IMR-90 (cell line): Measurements from ENCODE around the gene HDAC9. TPM values are rescaled to one million over a fixed set of nuclear protein-coding genes. Genes with fewer than 3 reads are reported as not detected.

Experiments used
- ATAC-seq: fragments of 200-7000 bp; cut with Tn5 transposase; 2 replicates; pipeline ENCODE4 v1.9.1; 2020; ENCODE audit warnings: low read depth, mild to moderate bottlenecking, moderate library complexity
- BruUV-seq: library from RNA; stranded (reverse); fragments of 400-500 nt; replicated peaks from 2 replicates; lab custom pipeline; 2021; lab: Mats Ljungman, UMichigan
- CTCF ChIA-PET: fragments of 300-600 bp; formaldehyde crosslinking; extraction: SDS; loops from one replicate; lab custom pipeline; 2021; ENCODE audit warnings: antibody characterized with exemption; lab: Yijun Ruan, JAX
- POLR2A ChIA-PET: fragments of 300-600 bp; sonication (Branson Sonifier 250); formaldehyde crosslinking; loops from one replicate; lab custom pipeline; 2022; ENCODE audit warnings: antibody characterized with exemption; ENCODE audit not compliant: unreplicated experiment; lab: Charles Lee
- DNase-seq: peaks from one replicate; pipeline ENCODE4 v3.0.0; 2013
- H2AFZ ChIP-seq: replicated peaks from 2 replicates; pipeline ENCODE3; 2013; ENCODE audit warnings: low read length, mild to moderate bottlenecking; ENCODE audit not compliant: poor library complexity
- H2AK5ac ChIP-seq: 2 replicates; pipeline ENCODE4 v1.6.1; 2013; ENCODE audit warnings: low read depth, low read length, inconsistent platforms
- H2AK9ac ChIP-seq: replicated peaks from 2 replicates; pipeline ENCODE3; 2013; ENCODE audit warnings: mild to moderate bottlenecking, low read depth, low read length, moderate library complexity; ENCODE audit not compliant: poor library complexity
- H2BK120ac ChIP-seq: 2 replicates; pipeline ENCODE4 v1.6.1; 2013; ENCODE audit warnings: low read depth, low read length, inconsistent platforms
- H2BK15ac ChIP-seq: 3 replicates; pipeline ENCODE4 v1.6.1; 2013; ENCODE audit warnings: low read depth, low read length, inconsistent platforms
- H2BK20ac ChIP-seq: 2 replicates; pipeline ENCODE4 v1.6.1; 2013; ENCODE audit warnings: low read depth, mild to moderate bottlenecking, inconsistent platforms, low read length, moderate library complexity
- H2BK5ac ChIP-seq: 2 replicates; pipeline ENCODE4 v1.6.1; 2013; ENCODE audit warnings: mild to moderate bottlenecking, low read depth, low read length, inconsistent platforms; ENCODE audit not compliant: poor library complexity, severe bottlenecking
- H3K14ac ChIP-seq: replicated peaks from 2 replicates; pipeline ENCODE4 v1.6.1; 2013; ENCODE audit warnings: low read depth, low read length, inconsistent platforms
- H3K18ac ChIP-seq: 2 replicates; pipeline ENCODE4 v1.6.1; 2013; ENCODE audit warnings: low read depth, low read length, control low read depth
- H3K23ac ChIP-seq: 2 replicates; pipeline ENCODE4 v1.6.1; 2013; ENCODE audit warnings: low read depth, low read length, inconsistent platforms
- H3K27ac ChIP-seq: 2 replicates; pipeline ENCODE4 v1.5.1; 2013; ENCODE audit warnings: mild to moderate bottlenecking, control low read depth, low read length; ENCODE audit not compliant: insufficient read depth
- H3K27me3 ChIP-seq: 2 replicates; pipeline ENCODE4 v1.6.1; 2013; ENCODE audit warnings: low read length; ENCODE audit not compliant: control insufficient read depth, insufficient read depth
- H3K36me3 ChIP-seq: 2 replicates; pipeline ENCODE4 v1.6.1; 2013; ENCODE audit warnings: low read length, mixed read lengths; ENCODE audit not compliant: control insufficient read depth, insufficient read depth
- H3K4ac ChIP-seq: 2 replicates; pipeline ENCODE4 v1.6.1; 2013; ENCODE audit warnings: low read depth, low read length, inconsistent platforms
- H3K4me1 ChIP-seq: 2 replicates; pipeline ENCODE4 v1.6.1; 2013; ENCODE audit warnings: low read length, mixed read lengths; ENCODE audit not compliant: control insufficient read depth, insufficient read depth
- H3K4me2 ChIP-seq: 2 replicates; pipeline ENCODE4 v1.6.1; 2013; ENCODE audit warnings: low read depth, mild to moderate bottlenecking, control low read depth, low read length, moderate library complexity
- H3K4me3 ChIP-seq: 2 replicates; pipeline ENCODE4 v1.5.1; 2013; ENCODE audit warnings: low read depth, mild to moderate bottlenecking, control low read depth, low read length, moderate library complexity; ENCODE audit not compliant: insufficient read depth
- H3K56ac ChIP-seq: 2 replicates; pipeline ENCODE4 v1.6.1; 2013; ENCODE audit warnings: low read length, inconsistent platforms; ENCODE audit not compliant: insufficient read depth; ENCODE audit errors: extremely low read depth
- H3K79me1 ChIP-seq, 2 experiments: 2 replicates each; pipeline ENCODE4 v1.6.1; 2013; ENCODE audit warnings: low read length in 2 of 2, inconsistent platforms in 1 of 2, low read depth in 1 of 2
- H3K9ac ChIP-seq: 2 replicates; pipeline ENCODE4 v1.6.1; 2013; ENCODE audit warnings: low read depth, low read length, control low read depth
- H3K9me1 ChIP-seq: 2 replicates; pipeline ENCODE4 v1.6.1; 2013; ENCODE audit warnings: low read length, inconsistent platforms; ENCODE audit not compliant: insufficient read depth
- H3K9me3 ChIP-seq: 2 replicates; pipeline ENCODE4 v1.6.1; 2013; ENCODE audit warnings: low read length; ENCODE audit not compliant: control insufficient read depth, insufficient read depth
- H4K20me1 ChIP-seq: 2 replicates; pipeline ENCODE4 v1.6.1; 2013; ENCODE audit warnings: low read length, inconsistent platforms; ENCODE audit not compliant: insufficient read depth
- H4K5ac ChIP-seq: 2 replicates; pipeline ENCODE4 v1.6.1; 2013; ENCODE audit warnings: mild to moderate bottlenecking, low read depth, low read length, control low read depth
- H4K8ac ChIP-seq, 2 experiments: 2 replicates each; pipeline ENCODE4 v1.6.1; 2013; ENCODE audit warnings: low read depth in 2 of 2, low read length in 2 of 2, control low read depth in 1 of 2, inconsistent platforms in 1 of 2
- H4K91ac ChIP-seq: 2 replicates; pipeline ENCODE4 v1.6.1; 2013; ENCODE audit warnings: low read depth, low read length, inconsistent platforms; ENCODE audit not compliant: insufficient read depth
- MAFK ChIP-seq: IDR thresholded peaks from 2 replicates; pipeline ENCODE4 v1.6.1; 2012; ENCODE audit warnings: low read depth, low read length, improper control_type of control experiment
- POLR2A ChIP-seq: IDR thresholded peaks from 2 replicates; pipeline ENCODE4 v1.6.1; 2012; ENCODE audit warnings: mild to moderate bottlenecking, low read depth, low read length
- RAD21 ChIP-seq: IDR thresholded peaks from 2 replicates; pipeline ENCODE4 v1.6.1; 2012; ENCODE audit warnings: low read length, improper control_type of control experiment
- SMC3 ChIP-seq: fragments of 150-350 bp; IDR thresholded peaks from 2 replicates; pipeline ENCODE4 v1.6.1; 2016; ENCODE audit warnings: low read depth, mild to moderate bottlenecking, antibody characterized with exemption, low read length, moderate library complexity
- USF2 ChIP-seq: fragments of 150-350 bp; IDR thresholded peaks from 2 replicates; pipeline ENCODE4 v1.6.1; 2017; ENCODE audit warnings: mild to moderate bottlenecking, antibody characterized with exemption, low read length, low read depth
- WGBS, 2 experiments: methylation state at CpG; one replicate each; pipeline versions ENCODE4 v1.1.5 to v1.1.7; 2013; ENCODE audit warnings: missing lambda C conversion rate in 2 of 2; ENCODE audit not compliant: insufficient read length in 1 of 2; ENCODE audit errors: extremely low coverage in 2 of 2; 5-methylcytosine and 5-hydroxymethylcytosine counted together
- dilution Hi-C: fragments of 300-500 bp; cut with HindIII; formaldehyde crosslinking; loops from one replicate; pipeline ENCODE4 v1.14.3; 2018; ENCODE audit warnings: low sequenced_read_pairs; ENCODE audit not compliant: unreplicated experiment
- in situ Hi-C: fragments of 300-500 bp; cut with MboI; formaldehyde crosslinking; loops from 3 replicates; pipeline ENCODE4 v1.14.3; 2019; ENCODE audit warnings: low sequenced_read_pairs, inconsistent platforms, mixed read lengths
- intact Hi-C: fragments of 100-400 bp; cut with micrococcal nuclease; formaldehyde crosslinking; loops from 2 replicates; pipeline ENCODE4 v1.10.0; 2022
- polyA plus RNA-seq, 3 experiments: library from polyadenylated mRNA; depleted of rRNA; stranded (reverse); fragments of >200 nt; gene quantifications; 2 replicates each; pipeline ENCODE4 v1.2.3, GENCODE V29; 2012; ENCODE audit warnings: low replicate concordance in 1 of 3
- total RNA-seq: library from RNA; depleted of rRNA; stranded (reverse); fragments of >200 nt; gene quantifications from 2 replicates; pipeline ENCODE4 v1.2.3, GENCODE V29; 2012

HDAC9 gene
- total and polyA plus RNA-seq, 2 of the 4 experiments (the other 2 are of a cell fraction), result 4.3 to 24.7 TPM

- no peaks in the 10 kb centered on the region for H3K27me3 ChIP-seq
- no peak overlapping the region for H3K56ac ChIP-seq
- no peak overlapping the region for H2BK15ac ChIP-seq
- H4K20me1 ChIP-seq, result no peaks in the 10 kb centered on the region
- no peaks in the 10 kb centered on the region for H3K79me1 ChIP-seq
- H3K4me3 ChIP-seq, result no peak overlapping the region
- H3K27ac ChIP-seq, result no peak overlapping the region
- no peak overlapping the region for H4K91ac ChIP-seq
- no peak overlapping the region for H2BK5ac ChIP-seq
- H3K4me2 ChIP-seq, result no peak overlapping the region
- H3K14ac ChIP-seq, result no peak overlapping the region
- H4K8ac ChIP-seq, result no peak overlapping the region
- DNase-seq (no peak), ATAC-seq (no peak)
- no peaks in the 10 kb centered on the region for H3K9me3 ChIP-seq
- H2BK120ac ChIP-seq, result no peak overlapping the region
- in situ Hi-C loops (no loop called here), intact Hi-C loops (no loop called here), dilution Hi-C loops (no loop called here)
- H3K23ac ChIP-seq, result no peak overlapping the region
- H2AK5ac ChIP-seq, result no peak overlapping the region
- H3K9ac ChIP-seq, result no peak overlapping the region
- H3K4me1 ChIP-seq, result no peaks in the 10 kb centered on the region
- no peak overlapping the region for H2AFZ ChIP-seq
- no peak for TF ChIP-seq USF2
- TF ChIP-seq POLR2A, result no peak
- no peak for TF ChIP-seq RAD21
- TF ChIP-seq MAFK, result no peak
- TF ChIP-seq SMC3, result no peak
- no TSS peak for BruUV-seq
- H2AK9ac ChIP-seq, result no peak overlapping the region
- no peak overlapping the region for H3K4ac ChIP-seq
- no peak overlapping the region for H3K18ac ChIP-seq
- H2BK20ac ChIP-seq, result no peak overlapping the region
- WGBS, 2 experiments, result 94% methylated on average over 2 of the region's 3 CpGs; no CpG with 5 or more reads in 1 of the 2 experiments
- CTCF ChIA-PET, result no interaction called here
- H4K5ac ChIP-seq, result no peak overlapping the region
- no peaks in the 10 kb centered on the region for H3K36me3 ChIP-seq
- POLR2A ChIA-PET, result no interaction called here
- H3K9me1 ChIP-seq, result no peaks in the 10 kb centered on the region
These were observed 421.3 kb downstream of the HDAC9 start for GRCh38 chr7:18916826-18917225.
